OCI-LY7 (cell line): ENCODE data around the gene SLC66A2. TPM values are rescaled to one million over a fixed set of nuclear protein-coding genes. Genes with fewer than 3 reads are reported as not detected.

ENCODE experiments used
- BruUV-seq: library from RNA; stranded (reverse); fragments of 400-500 nt; replicated peaks from 2 replicates; lab custom pipeline; 2021; lab: Mats Ljungman, UMichigan
- CTCF ChIA-PET: fragments of 300-600 bp; sonication (Branson Sonifier 250); formaldehyde crosslinking; loops from one replicate; lab custom pipeline; 2022; ENCODE audit warnings: antibody characterized with exemption; ENCODE audit not compliant: unreplicated experiment; lab: Charles Lee
- POLR2A ChIA-PET: fragments of 300-600 bp; sonication (Branson Sonifier 250); formaldehyde crosslinking; loops from one replicate; lab custom pipeline; 2022; ENCODE audit warnings: antibody characterized with exemption; lab: Charles Lee
- DNase-seq: peaks from one replicate; pipeline ENCODE4 v3.0.0-alpha.2; 2015; ENCODE audit warnings: low spot score
- H2AFZ ChIP-seq: fragments of 200-600 bp; sonication (generic), shearing (Covaris generic); 2 replicates; pipeline ENCODE4 v1.6.1; 2014; ENCODE audit warnings: mild to moderate bottlenecking, antibody characterized with exemption, low read length, moderate library complexity
- H3K27ac ChIP-seq: fragments of 200-600 bp; sonication (generic); 2 replicates; pipeline ENCODE4 v1.5.1; 2014; ENCODE audit warnings: mixed run types, low read depth, mild to moderate bottlenecking, moderate library complexity, low read length, inconsistent platforms; ENCODE audit not compliant: poor library complexity, severe bottlenecking
- H3K36me3 ChIP-seq: fragments of 200-600 bp; sonication (generic); 2 replicates; pipeline ENCODE4 v1.6.1; 2014; ENCODE audit warnings: mild to moderate bottlenecking, antibody characterized with exemption, low read length, moderate library complexity, mixed read lengths; ENCODE audit not compliant: insufficient read depth
- H3K4me1 ChIP-seq: fragments of 200-600 bp; sonication (generic); 2 replicates; pipeline ENCODE4 v1.5.1; 2014; ENCODE audit warnings: mild to moderate bottlenecking, low read length; ENCODE audit not compliant: insufficient read depth, poor library complexity, severe bottlenecking
- H3K4me2 ChIP-seq: fragments of 200-600 bp; sonication (generic); 2 replicates; pipeline ENCODE4 v1.6.1; 2014; ENCODE audit warnings: mild to moderate bottlenecking, low read length
- H3K4me3 ChIP-seq: fragments of 200-600 bp; sonication (generic); 2 replicates; pipeline ENCODE4 v1.5.1; 2014; ENCODE audit warnings: mild to moderate bottlenecking, low read depth, low read length; ENCODE audit not compliant: poor library complexity, severe bottlenecking
- H3K79me2 ChIP-seq: fragments of 200-600 bp; sonication (generic); 2 replicates; pipeline ENCODE4 v1.6.1; 2016; ENCODE audit warnings: low read depth, mild to moderate bottlenecking, low read length, moderate library complexity, mixed read lengths; ENCODE audit not compliant: insufficient read depth
- H3K9me2 ChIP-seq: fragments of 200-600 bp; sonication (generic); 2 replicates; pipeline ENCODE4 v1.6.1; 2016; ENCODE audit warnings: mild to moderate bottlenecking, low read length, mixed read lengths; ENCODE audit not compliant: insufficient read depth
- H3K9me3 ChIP-seq: fragments of 200-600 bp; sonication (generic); 2 replicates; pipeline ENCODE4 v1.6.1; 2014; ENCODE audit warnings: mild to moderate bottlenecking, mixed run types, low read length, mixed read lengths
- H4K20me1 ChIP-seq: fragments of 200-600 bp; sonication (generic); 2 replicates; pipeline ENCODE4 v1.6.1; 2014; ENCODE audit warnings: mild to moderate bottlenecking, antibody characterized with exemption, low read length, moderate library complexity, mixed read lengths; ENCODE audit not compliant: insufficient read depth
- CTCF ChIP-seq: fragments of 200-600 bp; sonication (generic); conservative IDR thresholded peaks from 2 replicates; pipeline ENCODE4 v1.5.1; 2014; ENCODE audit warnings: mild to moderate bottlenecking, antibody characterized with exemption, low read length, moderate library complexity, mixed read lengths
- EZH2phosphoT487 ChIP-seq: fragments of 200-600 bp; sonication (generic); IDR thresholded peaks from 2 replicates; pipeline ENCODE4 v1.6.1; 2018; ENCODE audit warnings: low read depth, borderline replicate concordance, mild to moderate bottlenecking, mixed run types, antibody characterized with exemption, low read length, moderate library complexity, mixed read lengths
- intact Hi-C: fragments of 100-400 bp; cut with micrococcal nuclease; formaldehyde crosslinking; loops from one replicate; pipeline ENCODE4 v1.10.0; 2022; ENCODE audit not compliant: unreplicated experiment
- total RNA-seq, 2 experiments: library from RNA; depleted of rRNA in 1 of 2; stranded (reverse); fragments of >200 nt in 1 of 2; shearing (Covaris generic) in 1 of 2; gene quantifications; 2 replicates each; pipeline ENCODE4 v1.2.3, GENCODE V29; 2014 to 2022

SLC66A2 gene
- total RNA-seq, 2 experiments from 2014 or later: 14.5 to 17.9 TPM

- POLR2A ChIA-PET: interaction anchor here (1.1 kb wide), 1 partner anchor 40 kb away, joined by 3 read pairs; no protein-coding TSS in a partner anchor
- no peak overlapping the region for H2AFZ ChIP-seq
- H3K27ac ChIP-seq: no peak overlapping the region
- no peak overlapping the region for H3K4me2 ChIP-seq
- no peaks in the 10 kb centered on the region for H3K79me2 ChIP-seq
- H3K9me3 ChIP-seq: no peaks in the 10 kb centered on the region
- H3K4me3 ChIP-seq: no peak overlapping the region
- intact Hi-C loops: no loop called here
- no peak for TF ChIP-seq CTCF
- no peak for TF ChIP-seq EZH2phosphoT487
- no peaks in the 10 kb centered on the region for H3K9me2 ChIP-seq
- no peaks in the 10 kb centered on the region for H3K36me3 ChIP-seq
- BruUV-seq: no TSS peak
- H4K20me1 ChIP-seq: no peaks in the 10 kb centered on the region
- H3K4me1 ChIP-seq: no peaks in the 10 kb centered on the region
- CTCF ChIA-PET: no interaction called here
- no peak for DNase-seq
Observed at GRCh38 chr18:79906706-79907105, 44.7 kb downstream of the SLC66A2 start.

- Histone ChIP-seq H4K20me1 (no peaks in the 10 kb centered on the region), H3K79me2 (no peaks in the 10 kb centered on the region), H3K9me3 (no peaks in the 10 kb centered on the region), H2AFZ (no peak overlapping the region), H3K36me3 (no peaks in the 10 kb centered on the region), H3K4me1 (no peaks in the 10 kb centered on the region), H3K4me2 (no peak overlapping the region), H3K27ac (no peak overlapping the region), H3K9me2 (no peaks in the 10 kb centered on the region), H3K4me3 (no peak overlapping the region)
- TF ChIP-seq EZH2phosphoT487 (no peak), CTCF (no peak)
- DNase-seq: no peak
- POLR2A ChIA-PET: interaction anchor here (1.1 kb wide), 1 partner anchor 40 kb away, joined by 3 read pairs; no protein-coding TSS in a partner anchor
- intact Hi-C loops: no loop called here
- no TSS peak for BruUV-seq
- CTCF ChIA-PET: no interaction called here
Observed at GRCh38 chr18:79905993-79906392, 45.5 kb downstream of the SLC66A2 start.

GRCh38 chr18:79905389-79905911 lies 46.0 kb downstream of the SLC66A2 start:
- Histone ChIP-seq H2AFZ (no peak overlapping the region), H4K20me1 (no peaks in the 10 kb centered on the region), H3K9me3 (no peaks in the 10 kb centered on the region), H3K9me2 (no peaks in the 10 kb centered on the region), H3K4me2 (no peak overlapping the region), H3K36me3 (no peaks in the 10 kb centered on the region), H3K27ac (no peak overlapping the region), H3K4me3 (no peak overlapping the region), H3K79me2 (no peaks in the 10 kb centered on the region), H3K4me1 (no peaks in the 10 kb centered on the region)
- ChIA-PET POLR2A (no interaction called here), CTCF (no interaction called here)
- DNase-seq: no peak
- intact Hi-C loops: no loop called here
- no TSS peak for BruUV-seq
- TF ChIP-seq EZH2phosphoT487 (no peak), CTCF (no peak)
